BE2C (cell line): Measurements from ENCODE around the gene GGTLC2.

Experiments
- DNase-seq: peaks from one replicate; pipeline ENCODE4 v3.0.0-alpha.2; 2020
- H3K27me3 ChIP-seq: fragments of 250-450 bp; sonication (Bioruptor Pico); 2 replicates; pipeline ENCODE4 v1.5.1; 2020; ENCODE audit warnings: mild to moderate bottlenecking
- H3K36me3 ChIP-seq: fragments of 250-450 bp; sonication (Bioruptor Pico); 2 replicates; pipeline ENCODE4 v1.5.1; 2020; ENCODE audit warnings: mild to moderate bottlenecking
- H3K4me1 ChIP-seq: fragments of 250-450 bp; sonication (Bioruptor Pico); 2 replicates; pipeline ENCODE4 v1.5.1; 2020
- H3K4me3 ChIP-seq: 2 replicates; pipeline ENCODE4 v1.5.1; 2011; ENCODE audit warnings: low read depth, low read length
- H3K9me3 ChIP-seq: fragments of 250-450 bp; sonication (Bioruptor Pico); 2 replicates; pipeline ENCODE4 v1.5.1; 2020
- CTCF ChIP-seq: IDR thresholded peaks from 2 replicates; pipeline ENCODE4 v1.5.1; 2012; ENCODE audit warnings: mild to moderate bottlenecking, low read depth, low read length

The GGTLC2 gene

GRCh38 chr22:22673099-22673498, 28.7 kb downstream of the GGTLC2 start:
- TF ChIP-seq CTCF, result no peak
- Histone ChIP-seq H3K27me3 (peaks cover 7% of the 10 kb centered on the region), H3K4me3 (no peak overlapping the region), H3K9me3 (no peaks in the 10 kb centered on the region; the same call in 1 of the 2 replicates), H3K4me1 (no peaks in the 10 kb centered on the region), H3K36me3 (no peaks in the 10 kb centered on the region)
- no peak for DNase-seq

- Histone ChIP-seq H3K9me3 (no peaks in the 10 kb centered on the region; the same call in 1 of the 2 replicates), H3K4me3 (no peak overlapping the region), H3K36me3 (no peaks in the 10 kb centered on the region), H3K4me1 (no peaks in the 10 kb centered on the region), H3K27me3 (peaks cover 7% of the 10 kb centered on the region)
- no peak for DNase-seq
- TF ChIP-seq CTCF, result no peak
These were observed 29.2 kb downstream of the GGTLC2 start for GRCh38 chr22:22673628-22674027.

- Histone ChIP-seq H3K9me3 (no peaks in the 10 kb centered on the region; the same call in 1 of the 2 replicates), H3K36me3 (no peaks in the 10 kb centered on the region), H3K27me3 (peaks cover 7% of the 10 kb centered on the region), H3K4me1 (no peaks in the 10 kb centered on the region), H3K4me3 (no peak overlapping the region)
- no peak for TF ChIP-seq CTCF
- DNase-seq, result no peak
These were observed 30.1 kb downstream of the GGTLC2 start for GRCh38 chr22:22674467-22674866.

GRCh38 chr22:22678970-22679369, 34.6 kb downstream of the GGTLC2 start:
- no peak overlapping the region for H3K4me3 ChIP-seq
- no peak for DNase-seq
- no peak for TF ChIP-seq CTCF
- no peaks in the 10 kb centered on the region for H3K9me3 ChIP-seq
- no peaks in the 10 kb centered on the region for H3K36me3 ChIP-seq
- H3K4me1 ChIP-seq, result no peaks in the 10 kb centered on the region
- H3K27me3 ChIP-seq, result peaks cover 7% of the 10 kb centered on the region

GRCh38 chr22:22680396-22680795, 36.0 kb downstream of the GGTLC2 start:
- no peak overlapping the region for H3K4me3 ChIP-seq
- no peak for DNase-seq
- TF ChIP-seq CTCF, result no peak
- H3K4me1 ChIP-seq, result no peaks in the 10 kb centered on the region
- no peaks in the 10 kb centered on the region for H3K36me3 ChIP-seq
- H3K9me3 ChIP-seq, result no peaks in the 10 kb centered on the region
- peaks cover 7% of the 10 kb centered on the region for H3K27me3 ChIP-seq

- Histone ChIP-seq H3K9me3 (no peaks in the 10 kb centered on the region), H3K4me3 (no peak overlapping the region), H3K36me3 (no peaks in the 10 kb centered on the region), H3K4me1 (no peaks in the 10 kb centered on the region), H3K27me3 (peaks cover 3% of the 10 kb centered on the region; the same call in 1 of the 2 replicates)
- no peak for DNase-seq
- TF ChIP-seq CTCF, result no peak
These were observed 36.9 kb downstream of the GGTLC2 start for GRCh38 chr22:22681221-22681739.
